ENCODE results near the gene NAGA. TPM values are rescaled to one million over a fixed set of nuclear protein-coding genes. Genes with fewer than 3 reads are reported as not detected.

NAGA gene
- total RNA-seq, 1 donor from 2014 or later: 16.9 TPM

DNA sequence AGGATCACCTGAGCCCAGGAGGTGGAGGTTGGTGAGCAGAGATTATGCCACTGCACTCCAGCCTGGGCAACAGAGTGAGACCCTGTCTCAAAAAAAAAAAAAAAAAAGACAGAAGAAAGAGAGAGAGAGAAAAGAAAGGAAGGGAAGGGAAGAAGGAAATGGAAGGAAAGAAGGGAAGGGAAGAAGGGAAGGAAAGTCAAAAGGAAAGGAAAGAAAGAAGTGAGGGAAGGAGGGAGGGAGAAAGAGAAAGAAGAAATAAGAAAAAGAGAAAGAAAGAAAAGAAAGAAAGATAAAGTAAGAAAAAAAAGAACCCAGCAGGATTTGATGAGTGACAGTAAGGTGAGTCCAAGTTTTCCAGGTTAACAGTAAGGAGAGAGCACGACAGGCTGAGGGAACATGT is 52.4 kb downstream of the NAGA start:
- no peak for DNase-seq (ENCODE audit: low spot score, unreplicated experiment)
- H3K4me1 Mint-ChIP-seq (ENCODE audit: low read depth): no peaks in the 10 kb centered on the region
- TF ChIP-seq, protein P1, sequence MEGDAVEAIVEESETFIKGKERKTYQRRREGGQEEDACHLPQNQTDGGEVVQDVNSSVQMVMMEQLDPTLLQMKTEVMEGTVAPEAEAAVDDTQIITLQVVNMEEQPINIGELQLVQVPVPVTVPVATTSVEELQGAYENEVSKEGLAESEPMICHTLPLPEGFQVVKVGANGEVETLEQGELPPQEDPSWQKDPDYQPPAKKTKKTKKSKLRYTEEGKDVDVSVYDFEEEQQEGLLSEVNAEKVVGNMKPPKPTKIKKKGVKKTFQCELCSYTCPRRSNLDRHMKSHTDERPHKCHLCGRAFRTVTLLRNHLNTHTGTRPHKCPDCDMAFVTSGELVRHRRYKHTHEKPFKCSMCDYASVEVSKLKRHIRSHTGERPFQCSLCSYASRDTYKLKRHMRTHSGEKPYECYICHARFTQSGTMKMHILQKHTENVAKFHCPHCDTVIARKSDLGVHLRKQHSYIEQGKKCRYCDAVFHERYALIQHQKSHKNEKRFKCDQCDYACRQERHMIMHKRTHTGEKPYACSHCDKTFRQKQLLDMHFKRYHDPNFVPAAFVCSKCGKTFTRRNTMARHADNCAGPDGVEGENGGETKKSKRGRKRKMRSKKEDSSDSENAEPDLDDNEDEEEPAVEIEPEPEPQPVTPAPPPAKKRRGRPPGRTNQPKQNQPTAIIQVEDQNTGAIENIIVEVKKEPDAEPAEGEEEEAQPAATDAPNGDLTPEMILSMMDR (IDR thresholded peaks at IDR 0.05; ENCODE audit: unreplicated experiment): no peak
- peaks cover 36% of the 10 kb centered on the region for H3K27me3 Mint-ChIP-seq
- H3K9me3 Mint-ChIP-seq (ENCODE audit: low read depth): no peaks in the 10 kb centered on the region
- no peak overlapping the region for H3K4me3 Mint-ChIP-seq (ENCODE audit: low read depth)
- H3K27ac Mint-ChIP-seq: no peak overlapping the region
- no peaks in the 10 kb centered on the region for H3K36me3 Mint-ChIP-seq (ENCODE audit: insufficient read depth)

DNA sequence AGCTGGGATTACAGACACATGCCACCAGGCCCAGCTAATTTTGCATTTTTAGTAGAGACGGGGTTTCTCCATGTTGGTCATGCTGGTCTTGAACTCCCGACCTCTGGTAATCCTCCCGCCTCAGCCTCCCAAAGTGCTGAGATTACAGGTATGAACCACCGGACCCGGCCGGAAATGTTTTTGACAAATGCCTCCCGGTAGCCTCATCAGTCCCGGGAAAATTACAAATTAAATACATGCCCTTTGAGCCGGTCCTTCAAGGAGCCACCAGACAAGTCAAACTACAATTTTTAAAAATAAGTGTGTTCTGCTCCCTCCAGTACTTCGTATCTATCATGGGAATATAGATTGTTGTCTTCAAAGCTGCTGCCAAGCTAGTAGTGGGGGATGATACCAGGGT is 54.5 kb downstream of the NAGA start:
- DNase-seq (ENCODE audit: low spot score, unreplicated experiment): no peak
- Mint-ChIP-seq H3K27me3 (peaks cover 36% of the 10 kb centered on the region), H3K27ac (no peak overlapping the region), H3K4me1 (ENCODE audit: low read depth) (no peaks in the 10 kb centered on the region), H3K4me3 (ENCODE audit: low read depth) (no peak overlapping the region), H3K9me3 (ENCODE audit: low read depth) (no peaks in the 10 kb centered on the region), H3K36me3 (ENCODE audit: insufficient read depth) (no peaks in the 10 kb centered on the region)
- TF ChIP-seq, protein P1 (IDR thresholded peaks at IDR 0.05; ENCODE audit: unreplicated experiment): no peak

DNA sequence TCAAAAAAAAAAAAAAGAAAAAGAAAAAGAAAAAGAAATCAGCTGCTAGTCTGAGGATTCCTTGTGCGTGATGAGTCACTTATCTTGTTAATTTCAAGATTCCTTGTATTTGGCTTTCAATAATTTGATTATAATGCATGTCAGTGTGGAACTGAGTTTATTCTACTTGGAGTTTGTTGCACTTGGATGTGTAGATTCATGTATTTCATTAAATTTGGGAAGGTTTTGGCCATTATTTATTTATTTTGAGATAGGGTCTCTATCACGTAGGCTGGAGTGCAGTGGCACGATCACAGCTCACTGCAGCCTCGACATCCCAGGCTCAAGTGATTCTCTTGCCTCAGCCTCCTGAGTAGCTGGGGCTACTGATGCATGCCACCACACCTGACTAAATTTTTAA is 57.2 kb downstream of the NAGA start:
- DNase-seq (ENCODE audit: low spot score, unreplicated experiment): no peak
- Mint-ChIP-seq H3K27ac (no peak overlapping the region), H3K4me1 (ENCODE audit: low read depth) (no peaks in the 10 kb centered on the region), H3K36me3 (ENCODE audit: insufficient read depth) (no peaks in the 10 kb centered on the region), H3K27me3 (peaks cover 23% of the 10 kb centered on the region), H3K4me3 (ENCODE audit: low read depth) (no peak overlapping the region), H3K9me3 (ENCODE audit: low read depth) (peaks cover 13% of the 10 kb centered on the region)
- TF ChIP-seq, protein P1 (IDR thresholded peaks at IDR 0.05; ENCODE audit: unreplicated experiment): no peak

DNA sequence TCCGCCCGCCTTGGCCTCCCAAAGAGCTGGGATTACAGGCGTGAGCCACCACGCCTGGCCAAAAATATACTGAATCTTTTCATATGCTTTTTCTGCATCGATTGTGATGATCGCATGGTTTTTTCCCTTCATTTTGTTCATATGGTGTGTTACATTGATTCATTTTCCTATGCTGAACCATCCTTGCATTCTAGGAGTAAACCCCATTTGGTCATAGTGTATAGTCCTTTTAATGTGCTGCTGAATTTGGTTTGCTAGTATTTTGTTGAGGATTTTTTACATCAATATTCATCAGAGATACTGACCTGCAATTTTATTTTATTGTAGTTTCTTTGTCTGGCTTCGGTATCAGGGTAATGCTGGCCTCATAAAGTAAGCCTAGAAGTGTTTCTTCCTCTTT is 59.8 kb downstream of the NAGA start:
- Mint-ChIP-seq H3K4me3 (ENCODE audit: low read depth) (no peak overlapping the region), H3K4me1 (ENCODE audit: low read depth) (no peaks in the 10 kb centered on the region), H3K27ac (no peak overlapping the region), H3K9me3 (ENCODE audit: low read depth) (peaks cover 13% of the 10 kb centered on the region), H3K36me3 (ENCODE audit: insufficient read depth) (no peaks in the 10 kb centered on the region), H3K27me3 (peaks cover 13% of the 10 kb centered on the region)
- TF ChIP-seq, protein P1 (IDR thresholded peaks at IDR 0.05; ENCODE audit: unreplicated experiment): no peak
- no peak for DNase-seq (ENCODE audit: low spot score, unreplicated experiment)

Other genes starting within 250 kb of the NAGA start
- 154 and 156 TPM in 2 replicates for gene SREBF2, start 237.7 kb downstream of the NAGA start, total RNA-seq
- not detected in 2 replicates for gene SHISA8, start 155.7 kb downstream of the NAGA start, total RNA-seq
- gene TNFRSF13C, start 144.0 kb downstream of the NAGA start, total RNA-seq: 1.3 and 1.6 TPM in 2 replicates
- gene CENPM, start 123.7 kb downstream of the NAGA start, total RNA-seq: 16.4 and 16.9 TPM in 2 replicates
- gene SEPTIN3, start 101.4 kb downstream of the NAGA start, total RNA-seq: 24.4 and 25.1 TPM in 2 replicates
- gene WBP2NL, start 72.0 kb downstream of the NAGA start, total RNA-seq: not detected in 2 replicates
- gene PHETA2, start 3.4 kb upstream of the NAGA start, total RNA-seq: 5.2 and 6.1 TPM in 2 replicates
- gene SMDT1, start 8.9 kb upstream of the NAGA start, total RNA-seq: 71.7 and 78.8 TPM in 2 replicates
- 66.2 and 73.4 TPM in 2 replicates for gene NDUFA6, start 20.0 kb upstream of the NAGA start, total RNA-seq
- gene CYP2D6, start 60.0 kb upstream of the NAGA start, total RNA-seq: 8.0 and 10.3 TPM in 2 replicates
- 66.1 and 68.5 TPM in 2 replicates for gene TCF20, start 199.8 kb upstream of the NAGA start, total RNA-seq

All from progenitor cell of endocrine pancreas (in vitro differentiated cells).